GM18508 (cell line): Measurements from ENCODE around the gene COMP.
"Not testable (repeated sequence)": the region's sequence is repeated elsewhere in the genome, so short reads cannot be mapped to it uniquely, and the experiment has no call there.

Experiments
- ATAC-seq: cut with Tn5 transposase; IDR thresholded peaks from one replicate; pipeline ENCODE4 v1.9.1; 2021; ENCODE audit warnings: moderate number of reproducible peaks; ENCODE audit not compliant: insufficient read depth, unreplicated experiment

Gene COMP

GRCh38 chr19:18790566-18791314 lies at the start of gene COMP:
Gene COMP (minus strand): TSS chr19:18791305. CDS start chr19:18791269, 36 bp downstream.
- no peak for ATAC-seq

- no peak for ATAC-seq
These were observed 49.5 kb upstream of the COMP start for GRCh38 chr19:18840288-18841267.

- ATAC-seq, result no peak
These were observed 48.6 kb upstream of the COMP start for GRCh38 chr19:18839465-18840287.

GRCh38 chr19:18834644-18834984 lies 43.5 kb upstream of the COMP start:
- ATAC-seq, result no peak

GRCh38 chr19:18833849-18834643 lies 42.9 kb upstream of the COMP start:
- ATAC-seq, result no peak

- ATAC-seq, result no peak
These were observed 42.0 kb upstream of the COMP start for GRCh38 chr19:18833141-18833476.

GRCh38 chr19:18832306-18833140 lies 41.4 kb upstream of the COMP start:
- no peak for ATAC-seq

- ATAC-seq, result no peak
These were observed 40.6 kb upstream of the COMP start, which contains the start of gene UPF1 for GRCh38 chr19:18831524-18832305. Gene UPF1 (plus strand): TSS chr19:18831959. CDS start chr19:18832210, 251 bp downstream.

- ATAC-seq, result no peak
These were observed 39.4 kb upstream of the COMP start for GRCh38 chr19:18830488-18830887.

- no peak for ATAC-seq
These were observed 37.7 kb upstream of the COMP start for GRCh38 chr19:18828786-18829185.

GRCh38 chr19:18817574-18817973 lies 26.5 kb upstream of the COMP start:
- ATAC-seq, result no peak

GRCh38 chr19:18816645-18817044 lies 25.5 kb upstream of the COMP start:
- not testable (repeated sequence) for ATAC-seq

GRCh38 chr19:18815673-18816072 lies 24.6 kb upstream of the COMP start:
- ATAC-seq, result no peak

- no peak for ATAC-seq
These were observed 23.0 kb upstream of the COMP start for GRCh38 chr19:18814063-18814462.

GRCh38 chr19:18811638-18812037 lies 20.5 kb upstream of the COMP start:
- ATAC-seq, result not testable (repeated sequence)

- ATAC-seq, result no peak
These were observed 18.2 kb upstream of the COMP start for GRCh38 chr19:18809149-18809868.

GRCh38 chr19:18807861-18808331 lies 16.8 kb upstream of the COMP start:
- ATAC-seq, result no peak
